ENCODE data around the gene LGI1.

- no peak for TF ChIP-seq POLR2AphosphoS5 (IDR thresholded peaks at IDR 0.05)
- TF ChIP-seq EP300 (IDR thresholded peaks at IDR 0.05), result no peak
- no peak for TF ChIP-seq POLR2A (IDR thresholded peaks at IDR 0.05)
- no peak for TF ChIP-seq CTCF (IDR thresholded peaks at IDR 0.05)
These were observed 38.4 kb downstream of the LGI1 start for GRCh38 chr10:93796167-93796566.
